B cell (primary cell): ENCODE results near the gene EIPR1. TPM values are rescaled to one million over a fixed set of nuclear protein-coding genes. Genes with fewer than 3 reads are reported as not detected.

Experiments used
- ATAC-seq: fragments of 200-7000 bp; cut with Tn5 transposase; one replicate; pipeline ENCODE4 v1.10.0; 2021; ENCODE audit warnings: low read depth, mild to moderate bottlenecking, moderate number of reproducible peaks, moderate library complexity
- CTCF ChIA-PET: fragments of 350-600 bp; sonication (Branson Sonifier 250); formaldehyde crosslinking; loops from one replicate; lab custom pipeline; 2021; ENCODE audit warnings: antibody characterized with exemption, inconsistent platforms; lab: Charles Lee
- POLR2A ChIA-PET: fragments of 350-600 bp; sonication (Branson Sonifier 250); formaldehyde crosslinking; loops from one replicate; lab custom pipeline; 2021; ENCODE audit warnings: antibody characterized with exemption; lab: Charles Lee
- DNase-seq: peaks from one replicate; pipeline ENCODE4 v3.0.0; 2013
- H2AFZ ChIP-seq: 2 replicates; pipeline ENCODE4 v1.6.1; 2012; ENCODE audit warnings: mild to moderate bottlenecking, low read depth, low read length; ENCODE audit not compliant: insufficient read depth, poor library complexity, severe bottlenecking
- H3K27ac ChIP-seq, 2 donors: 1 replicate in 1 of 2; 2 replicates in 1 of 2; pipeline ENCODE4 v1.5.1; 2012 to 2013; ENCODE audit warnings: low read length in 2 of 2, mild to moderate bottlenecking in 2 of 2, moderate library complexity in 1 of 2
- H3K27me3 ChIP-seq, 4 experiments: fragments of 200-600 bp in 1 of 4; sonication (generic) in 1 of 4; replicated peaks in 1 of 4; 1 replicate in 2 of 4; 2 replicates in 2 of 4; pipeline versions ENCODE4 v1.6.1 to v1.7.0; 2013 to 2016; ENCODE audit warnings: low read length in 3 of 4, mild to moderate bottlenecking in 2 of 4, mixed read lengths in 1 of 4, moderate library complexity in 1 of 4; ENCODE audit not compliant: insufficient read depth in 4 of 4, control insufficient read depth in 3 of 4; ENCODE audit errors: control extremely low read depth in 1 of 4
- H3K36me3 ChIP-seq, 2 experiments: replicated peaks in 1 of 2; 1 replicate in 1 of 2; 2 replicates in 1 of 2; pipeline versions ENCODE4 v1.6.1 to v1.7.1; 2013; ENCODE audit warnings: low read length in 1 of 2; ENCODE audit not compliant: insufficient read depth in 2 of 2, control insufficient read depth in 1 of 2; ENCODE audit errors: control extremely low read depth in 1 of 2, extremely low read depth in 1 of 2
- H3K4me1 ChIP-seq, 2 donors: fragments of 200-600 bp in 1 of 2; sonication (generic) in 1 of 2; 1 replicate in 1 of 2; 2 replicates in 1 of 2; pipeline versions ENCODE4 v1.5.1 to v1.6.1; 2013 to 2017; ENCODE audit warnings: low read length in 2 of 2; ENCODE audit not compliant: control insufficient read depth in 2 of 2, insufficient read depth in 2 of 2
- H3K4me2 ChIP-seq: replicated peaks from 2 replicates; pipeline ENCODE3; 2012; ENCODE audit warnings: mild to moderate bottlenecking, low read depth, low read length; ENCODE audit not compliant: poor library complexity, severe bottlenecking
- H3K4me3 ChIP-seq, 5 experiments: fragments of 200-600 bp in 1 of 5; sonication (generic) in 1 of 5; 1 replicate in 3 of 5; 2 replicates in 2 of 5; pipeline versions ENCODE4 v1.5.1 to v1.7.0; 2011 to 2016; ENCODE audit warnings: low read length in 4 of 5, mild to moderate bottlenecking in 4 of 5, low read depth in 2 of 5, control low read depth in 1 of 5, moderate library complexity in 1 of 5; ENCODE audit not compliant: insufficient read depth in 1 of 5; ENCODE audit errors: control extremely low read depth in 1 of 5, extremely low read depth in 1 of 5
- H3K79me2 ChIP-seq: fragments of 200-600 bp; sonication (generic); one replicate; pipeline ENCODE4 v1.6.0; 2016; ENCODE audit warnings: low read length; ENCODE audit not compliant: control insufficient read depth, insufficient read depth
- H3K9ac ChIP-seq: fragments of 200-600 bp; sonication (generic); 2 replicates; pipeline ENCODE4 v1.6.1; 2017; ENCODE audit warnings: mild to moderate bottlenecking, low read length, moderate library complexity
- H3K9me3 ChIP-seq, 3 donors: one replicate each; pipeline versions ENCODE4 v1.6.1 to v1.7.1; 2013; ENCODE audit warnings: low read length in 2 of 3; ENCODE audit not compliant: control insufficient read depth in 2 of 3, insufficient read depth in 1 of 3; ENCODE audit errors: control extremely low read depth in 1 of 3
- H4K20me1 ChIP-seq: 2 replicates; pipeline ENCODE4 v1.6.0; 2012; ENCODE audit warnings: mild to moderate bottlenecking, low read length; ENCODE audit not compliant: insufficient read depth, control insufficient read depth, poor library complexity, severe bottlenecking
- H3K27ac Mint-ChIP-seq: one replicate; pipeline ENCODE4 v1.8.0; 2021; ENCODE audit warnings: mixed read lengths
- H3K27me3 Mint-ChIP-seq: one replicate; pipeline ENCODE4 v1.8.0; 2021; ENCODE audit warnings: mixed read lengths
- H3K4me1 Mint-ChIP-seq: one replicate; pipeline ENCODE4 v1.8.0; 2021; ENCODE audit warnings: mixed read lengths
- H3K4me3 Mint-ChIP-seq: one replicate; pipeline ENCODE4 v1.8.0; 2021; ENCODE audit warnings: mixed read lengths
- H3K9me3 Mint-ChIP-seq: one replicate; pipeline ENCODE4 v1.8.0; 2022; ENCODE audit warnings: mixed read lengths; ENCODE audit not compliant: insufficient read depth
- CTCF ChIP-seq: fragments of 200-600 bp; IDR thresholded peaks from one replicate; pipeline ENCODE4 v1.8.0; 2022; ENCODE audit warnings: antibody characterized with exemption, mild to moderate bottlenecking
- EZH2 ChIP-seq: IDR thresholded peaks from 2 replicates; pipeline ENCODE4 v1.6.1; 2012; ENCODE audit warnings: borderline replicate concordance, low read depth, mild to moderate bottlenecking, moderate library complexity, low read length; ENCODE audit not compliant: insufficient read depth, poor library complexity, severe bottlenecking
- WGBS: methylation state at CpG from one replicate; pipeline ENCODE4 v1.1.5; 2013; ENCODE audit warnings: missing lambda C conversion rate; ENCODE audit not compliant: insufficient coverage; 5-methylcytosine and 5-hydroxymethylcytosine counted together
- intact Hi-C: fragments of 100-400 bp; cut with micrococcal nuclease; formaldehyde crosslinking; loops from one replicate; pipeline ENCODE4 v1.10.0; 2022
- polyA plus RNA-seq: library from polyadenylated mRNA; depleted of rRNA; stranded (reverse); fragments of >200 nt; gene quantifications from 2 replicates; pipeline ENCODE4 v1.2.3, GENCODE V29; 2012
- total RNA-seq, 2 donors: library from RNA; stranded (reverse); fragments of 120-200 nt in 1 of 2; gene quantifications; 1 replicate in 1 of 2; 2 replicates in 1 of 2; pipeline versions ENCODE4 v1.2.3 to v1.2.4, GENCODE V29; 2013 to 2022

EIPR1 gene
- total and polyA plus RNA-seq, 2 donors (not counting 1 experiment from before 2014, with no cell fraction given), result 31.8 to 37.0 TPM

GRCh38 chr2:3277748-3278520 lies 99.7 kb downstream of the EIPR1 start:
- ChIA-PET CTCF (no interaction called here), POLR2A (no interaction called here)
- Mint-ChIP-seq H3K4me1 (no peaks in the 10 kb centered on the region), H3K4me3 (no peak overlapping the region), H3K27ac (no peak overlapping the region), H3K27me3 (no peaks in the 10 kb centered on the region), H3K9me3 (peaks cover 4% of the 10 kb centered on the region)
- Histone ChIP-seq H3K4me2 (no peak overlapping the region), H3K9ac (no peak overlapping the region), H3K27ac (no peak overlapping the region), H3K9me3 (peaks cover 4 to 18% (median 10%) of the 10 kb centered on the region in 3 donors), H2AFZ (no peak overlapping the region), H3K4me3 (no peak overlapping the region), H3K36me3 (peaks cover 2 to 10% of the 10 kb centered on the region in 2 experiments), H4K20me1 (peaks cover 3% of the 10 kb centered on the region), H3K27me3 (no peaks in the 10 kb centered on the region), H3K79me2 (peaks cover 32% of the 10 kb centered on the region), H3K4me1 (no peaks in the 10 kb centered on the region)
- DNase-seq, result no peak
- no peak for TF ChIP-seq EZH2
- no peak for TF ChIP-seq CTCF
- no peak for ATAC-seq
- WGBS, result 98% methylated on average over 14 of the region's 16 CpGs
- intact Hi-C loops, result no loop called here

- Histone ChIP-seq H2AFZ (no peak overlapping the region), H3K79me2 (peaks cover 29% of the 10 kb centered on the region), H3K9me3 (peaks cover 4 to 18% (median 10%) of the 10 kb centered on the region in 3 donors), H3K27me3 (no peaks in the 10 kb centered on the region), H3K9ac (no peak overlapping the region), H3K4me2 (no peak overlapping the region), H3K4me3 (no peak overlapping the region), H3K4me1 (no peaks in the 10 kb centered on the region), H3K36me3 (peaks cover 2 to 10% of the 10 kb centered on the region in 2 experiments), H4K20me1 (no peaks in the 10 kb centered on the region), H3K27ac (no peak overlapping the region)
- H3K9me3 Mint-ChIP-seq, result peaks cover 4% of the 10 kb centered on the region
- POLR2A ChIA-PET, result no interaction called here
- H3K4me1 Mint-ChIP-seq, result no peaks in the 10 kb centered on the region
- H3K27ac Mint-ChIP-seq, result peak overlapping the region; percentile 16
- TF ChIP-seq EZH2 (no peak), CTCF (no peak)
- H3K27me3 Mint-ChIP-seq, result no peaks in the 10 kb centered on the region
- DNase-seq (no peak), ATAC-seq (no peak)
- WGBS, result 92% methylated on average over 16 of the region's 25 CpGs
- CTCF ChIA-PET, result no interaction called here
- no peak overlapping the region for H3K4me3 Mint-ChIP-seq
- intact Hi-C loops, result no loop called here
Observed at GRCh38 chr2:3277050-3277747, 100.4 kb downstream of the EIPR1 start.
